Activated T-helper 2 cell treated with anti-CD3 and anti-CD28 coated beads, Interferon-gamma antibody, Interleukin-2, Interleukin-4, amounts not matched to agents 10 μg/mL and 5 μg/mL and 100 μg/mL, durations not matched to agents 14 hours and 24 hours and 36 hours (primary cell): ENCODE measurements around the gene AGAP1. TPM values are rescaled to one million over a fixed set of nuclear protein-coding genes. Genes with fewer than 3 reads are reported as not detected.

Experiments used
- DNase-seq: peaks from one replicate; pipeline ENCODE4 v3.0.0; 2021; ENCODE audit warnings: low spot score
- H3K27ac Mint-ChIP-seq: one replicate; pipeline ENCODE4 v1.8.0; 2021; ENCODE audit warnings: mixed read lengths
- H3K27me3 Mint-ChIP-seq: one replicate; pipeline ENCODE4 v1.8.0; 2021; ENCODE audit warnings: low read depth, mixed read lengths
- H3K36me3 Mint-ChIP-seq: one replicate; pipeline ENCODE4 v1.8.0; 2021; ENCODE audit warnings: low read depth, mixed read lengths
- H3K4me1 Mint-ChIP-seq: one replicate; pipeline ENCODE4 v1.8.0; 2021; ENCODE audit warnings: low read depth, mixed read lengths
- H3K4me3 Mint-ChIP-seq: one replicate; pipeline ENCODE4 v1.8.0; 2021; ENCODE audit warnings: low read depth, mild to moderate bottlenecking, moderate library complexity, mixed read lengths
- H3K9me3 Mint-ChIP-seq: one replicate; pipeline ENCODE4 v1.8.0; 2021; ENCODE audit warnings: mixed read lengths
- intact Hi-C: fragments of 100-400 bp; cut with micrococcal nuclease; formaldehyde crosslinking; loops from one replicate; pipeline ENCODE4 v1.15.1; 2023
- total RNA-seq: library from RNA; stranded (reverse); gene quantifications from 2 replicates; pipeline ENCODE4 v1.2.3, GENCODE V29; 2022

AGAP1 gene
- total RNA-seq, 1 donor from 2014 or later = 1.8 TPM

DNA sequence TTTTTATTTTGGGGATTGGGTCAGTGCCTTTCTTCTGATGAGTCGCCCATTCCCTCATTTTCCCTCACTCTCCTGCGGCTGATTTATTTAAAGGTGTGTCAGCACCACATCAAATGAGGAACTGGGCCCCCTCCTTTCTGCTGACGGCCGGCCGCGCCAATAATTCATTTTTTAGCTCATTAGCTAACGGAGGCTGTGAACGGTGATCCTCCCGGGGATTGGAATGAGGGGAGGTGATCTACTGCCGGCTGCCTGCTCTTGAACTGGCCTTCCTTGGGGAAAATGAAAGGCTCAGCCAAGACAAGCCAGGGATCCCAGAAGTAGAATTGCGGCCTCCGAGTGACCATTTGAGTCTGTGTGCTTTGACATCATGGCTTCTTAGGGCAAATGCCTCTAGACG lies 620.1 kb downstream of the AGAP1 start:
- no peak overlapping the region for H3K27ac Mint-ChIP-seq
- intact Hi-C loops = no loop called here
- H3K9me3 Mint-ChIP-seq = no peaks in the 10 kb centered on the region
- no peaks in the 10 kb centered on the region for H3K36me3 Mint-ChIP-seq
- peaks cover 19% of the 10 kb centered on the region for H3K27me3 Mint-ChIP-seq
- no peaks in the 10 kb centered on the region for H3K4me1 Mint-ChIP-seq
- H3K4me3 Mint-ChIP-seq = no peak overlapping the region
- DNase-seq = no peak

DNA sequence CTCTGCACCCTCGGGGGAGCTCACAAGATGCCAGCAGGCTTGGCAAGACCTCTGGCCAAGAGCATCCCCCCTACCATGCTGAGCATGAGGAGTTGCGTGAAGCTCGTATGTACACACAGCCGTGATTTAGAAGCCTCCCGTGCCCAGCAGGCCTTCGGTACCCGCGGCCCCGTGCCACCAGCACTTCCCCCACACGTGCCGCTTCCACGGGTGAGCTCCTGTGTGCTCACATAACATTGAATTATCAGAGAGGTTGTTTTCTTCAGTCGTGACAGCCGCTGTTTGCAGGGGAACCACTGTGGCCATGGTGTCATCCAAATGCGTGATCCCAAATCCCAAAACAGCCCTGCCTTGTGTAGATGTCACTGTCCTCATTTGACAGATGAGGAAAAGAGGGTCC lies 621.1 kb downstream of the AGAP1 start:
- DNase-seq = no peak
- Mint-ChIP-seq H3K4me3 (no peak overlapping the region), H3K27me3 (peaks cover 20% of the 10 kb centered on the region), H3K9me3 (no peaks in the 10 kb centered on the region), H3K36me3 (no peaks in the 10 kb centered on the region), H3K27ac (no peak overlapping the region), H3K4me1 (no peaks in the 10 kb centered on the region)
- intact Hi-C loops = no loop called here

DNA sequence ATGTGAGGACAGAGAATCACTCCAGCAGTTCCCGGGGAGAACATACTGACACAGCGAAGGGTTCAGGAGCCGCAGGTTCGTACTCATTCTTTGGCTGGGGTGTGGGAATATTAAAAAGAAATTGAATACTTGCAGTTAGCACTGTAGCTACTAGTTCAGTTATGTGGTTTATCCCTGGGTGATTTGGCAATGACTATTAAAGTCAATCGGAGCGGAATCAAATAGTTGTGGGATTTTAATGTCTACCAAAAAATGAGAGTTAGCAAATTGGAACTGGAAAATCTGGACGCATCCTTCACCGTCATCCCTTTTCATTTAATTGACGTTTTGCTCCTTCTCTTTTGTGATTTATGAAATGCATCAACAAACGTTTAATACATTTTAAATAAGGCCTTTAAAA lies 623.6 kb downstream of the AGAP1 start:
- intact Hi-C loops = no loop called here
- DNase-seq = no peak
- H3K27me3 Mint-ChIP-seq = peaks cover 20% of the 10 kb centered on the region
- no peak overlapping the region for H3K27ac Mint-ChIP-seq
- no peaks in the 10 kb centered on the region for H3K36me3 Mint-ChIP-seq
- no peaks in the 10 kb centered on the region for H3K9me3 Mint-ChIP-seq
- no peak overlapping the region for H3K4me3 Mint-ChIP-seq
- no peaks in the 10 kb centered on the region for H3K4me1 Mint-ChIP-seq

DNA sequence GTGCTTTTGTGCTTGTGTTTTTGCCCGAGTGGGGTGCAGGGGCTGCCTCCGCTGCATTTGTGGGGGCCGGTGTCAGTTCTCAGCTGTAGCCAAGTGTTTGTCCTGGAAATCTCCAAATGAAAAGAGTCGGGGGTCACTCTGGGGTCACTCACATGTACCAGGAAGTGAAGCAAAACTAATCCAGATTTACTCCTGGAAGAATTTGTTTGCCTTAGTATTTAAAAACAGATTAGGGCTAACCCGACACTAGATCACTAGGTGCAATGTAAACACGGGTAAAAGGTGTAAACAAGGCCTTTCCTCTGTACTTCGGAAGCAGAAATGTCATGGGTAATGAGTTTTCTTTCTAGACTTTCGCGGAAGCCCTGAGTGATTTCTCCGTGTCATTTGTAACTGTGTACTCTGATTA lies 624.0 kb downstream of the AGAP1 start:
- Mint-ChIP-seq H3K9me3 (no peaks in the 10 kb centered on the region), H3K27ac (no peak overlapping the region), H3K4me1 (no peaks in the 10 kb centered on the region), H3K36me3 (no peaks in the 10 kb centered on the region), H3K4me3 (no peak overlapping the region), H3K27me3 (peaks cover 20% of the 10 kb centered on the region)
- DNase-seq = no peak
- intact Hi-C loops = no loop called here

DNA sequence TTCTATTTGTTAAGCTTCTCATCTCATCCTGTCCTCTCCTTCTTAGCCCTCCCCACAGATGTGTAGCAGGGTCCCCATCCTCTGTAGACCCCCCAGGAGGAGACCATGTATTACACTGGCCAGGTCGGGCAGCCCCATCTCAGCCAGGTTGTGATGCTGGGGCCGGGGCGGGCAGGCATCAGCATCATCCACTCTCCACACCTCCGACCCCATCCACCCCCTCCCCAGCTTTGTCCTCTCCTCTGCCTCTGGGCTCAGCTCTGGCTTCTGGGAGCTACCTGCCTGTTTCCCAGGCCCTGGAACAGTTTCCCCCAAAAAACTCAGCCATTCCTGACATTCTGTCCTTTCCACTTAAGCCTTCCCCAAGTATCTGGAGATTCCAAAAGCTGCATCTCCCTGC lies 625.2 kb downstream of the AGAP1 start:
- Mint-ChIP-seq H3K27ac (no peak overlapping the region), H3K4me1 (no peaks in the 10 kb centered on the region), H3K9me3 (no peaks in the 10 kb centered on the region), H3K4me3 (no peak overlapping the region), H3K27me3 (peaks cover 20% of the 10 kb centered on the region), H3K36me3 (no peaks in the 10 kb centered on the region)
- intact Hi-C loops = no loop called here
- no peak for DNase-seq

DNA sequence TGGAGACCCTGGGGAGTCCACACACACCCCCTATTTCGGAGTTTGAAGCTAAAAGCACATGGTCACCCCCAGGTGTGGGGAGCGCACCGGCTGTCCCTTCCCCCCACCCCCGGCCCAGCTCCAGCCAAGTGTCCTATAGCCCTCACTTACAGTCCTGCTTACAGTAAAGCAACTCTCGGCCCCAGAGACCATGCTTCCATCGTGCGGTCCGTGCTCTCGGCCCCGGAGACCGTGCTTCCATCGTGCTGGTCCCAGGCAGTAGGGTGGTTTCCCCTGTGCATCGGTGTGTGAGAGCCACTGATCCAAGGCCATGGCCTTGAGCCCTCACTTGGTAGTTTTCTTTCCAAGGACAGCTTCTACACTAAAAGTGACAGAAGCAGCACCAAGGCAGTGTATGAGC lies 625.6 kb downstream of the AGAP1 start:
- DNase-seq = no peak
- no peak overlapping the region for H3K27ac Mint-ChIP-seq
- intact Hi-C loops = no loop called here
- no peak overlapping the region for H3K4me3 Mint-ChIP-seq
- no peaks in the 10 kb centered on the region for H3K4me1 Mint-ChIP-seq
- no peaks in the 10 kb centered on the region for H3K9me3 Mint-ChIP-seq
- H3K27me3 Mint-ChIP-seq = peaks cover 20% of the 10 kb centered on the region
- H3K36me3 Mint-ChIP-seq = no peaks in the 10 kb centered on the region

DNA sequence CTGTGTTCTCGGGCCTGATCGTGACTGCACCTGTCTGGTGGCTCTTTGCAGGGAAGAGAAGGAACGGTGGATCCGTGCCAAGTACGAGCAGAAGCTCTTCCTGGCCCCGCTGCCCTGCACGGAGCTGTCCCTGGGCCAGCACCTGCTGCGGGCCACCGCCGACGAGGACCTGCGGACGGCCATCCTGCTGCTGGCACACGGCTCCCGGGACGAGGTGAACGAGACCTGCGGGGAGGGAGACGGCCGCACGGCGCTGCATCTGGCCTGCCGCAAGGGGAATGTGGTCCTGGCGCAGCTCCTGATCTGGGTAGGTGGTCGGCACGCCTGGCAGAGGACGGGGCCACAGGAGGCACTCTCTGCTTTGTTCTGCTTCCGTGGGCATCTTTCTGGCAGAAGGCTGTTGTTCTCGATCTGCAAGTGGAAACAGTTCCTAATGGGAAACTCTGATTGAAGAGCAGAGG lies 626.3 kb downstream of the AGAP1 start:
- Mint-ChIP-seq H3K27ac (no peak overlapping the region), H3K4me3 (no peak overlapping the region), H3K36me3 (no peaks in the 10 kb centered on the region), H3K9me3 (no peaks in the 10 kb centered on the region), H3K4me1 (no peaks in the 10 kb centered on the region), H3K27me3 (peaks cover 20% of the 10 kb centered on the region)
- intact Hi-C loops = no loop called here
- no peak for DNase-seq

DNA sequence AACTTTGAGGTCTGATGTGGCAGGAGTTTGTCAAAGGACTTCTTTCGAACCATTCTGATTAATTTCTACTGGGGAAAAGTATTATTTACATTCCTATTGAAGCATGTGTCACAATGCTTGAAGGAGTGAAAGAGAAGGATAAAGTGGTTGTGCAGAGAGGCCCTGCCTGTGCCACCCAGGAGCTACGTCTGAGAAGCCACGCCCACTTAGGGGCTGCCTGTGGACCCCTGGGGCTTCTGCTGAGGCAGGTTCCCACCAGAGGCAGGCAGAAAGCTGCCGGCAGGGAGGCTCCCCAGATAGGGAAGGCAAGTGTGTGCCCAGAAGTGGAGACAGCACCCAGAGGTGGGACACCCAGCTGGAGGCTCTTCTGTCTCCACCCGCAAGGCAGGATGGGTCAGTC lies 627.0 kb downstream of the AGAP1 start:
- Mint-ChIP-seq H3K9me3 (no peaks in the 10 kb centered on the region), H3K27me3 (peaks cover 20% of the 10 kb centered on the region), H3K36me3 (no peaks in the 10 kb centered on the region), H3K27ac (no peak overlapping the region), H3K4me3 (no peak overlapping the region), H3K4me1 (no peaks in the 10 kb centered on the region)
- DNase-seq = no peak
- intact Hi-C loops = no loop called here

DNA sequence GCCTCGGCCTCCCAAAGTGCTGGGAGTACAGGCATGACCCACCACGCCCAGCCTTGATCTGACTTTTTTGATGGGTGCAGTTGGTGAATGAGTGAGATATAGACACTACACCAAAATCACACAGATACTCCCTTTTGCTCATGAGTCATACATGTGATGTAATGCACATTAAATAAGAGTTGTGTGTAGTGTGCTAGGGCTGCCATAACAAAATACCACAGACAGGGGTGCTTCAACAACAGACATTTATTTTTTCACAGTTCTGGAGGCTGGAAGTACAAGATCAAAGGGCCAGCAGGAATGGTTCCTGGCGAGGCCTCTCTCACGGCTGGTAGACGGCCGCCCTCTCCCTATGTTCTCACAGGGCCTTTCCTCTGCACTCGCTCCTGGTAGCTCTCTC lies 627.7 kb downstream of the AGAP1 start:
- peaks cover 20% of the 10 kb centered on the region for H3K27me3 Mint-ChIP-seq
- no peaks in the 10 kb centered on the region for H3K9me3 Mint-ChIP-seq
- no peaks in the 10 kb centered on the region for H3K36me3 Mint-ChIP-seq
- no peak for DNase-seq
- no peaks in the 10 kb centered on the region for H3K4me1 Mint-ChIP-seq
- intact Hi-C loops = no loop called here
- no peak overlapping the region for H3K27ac Mint-ChIP-seq
- no peak overlapping the region for H3K4me3 Mint-ChIP-seq

DNA sequence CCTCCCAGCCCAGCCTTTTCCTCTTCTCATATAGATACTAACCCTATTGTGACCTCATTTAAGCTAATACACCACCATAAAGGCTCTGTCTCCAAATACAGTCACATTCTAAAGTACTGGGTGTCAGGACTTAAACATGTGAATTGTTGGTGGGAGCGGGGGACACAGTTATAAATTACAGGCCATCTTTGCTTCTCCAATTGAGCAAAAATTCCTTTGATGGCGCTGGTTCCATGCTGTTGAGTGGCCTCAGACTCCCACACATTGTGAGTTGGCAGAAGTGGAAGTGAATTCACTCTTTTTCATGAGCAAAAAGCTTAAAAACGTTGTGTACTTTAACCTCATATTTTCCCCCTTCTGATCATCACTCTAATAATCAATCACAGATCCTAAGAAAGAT lies 628.4 kb downstream of the AGAP1 start:
- no peaks in the 10 kb centered on the region for H3K9me3 Mint-ChIP-seq
- H3K27ac Mint-ChIP-seq = no peak overlapping the region
- DNase-seq = no peak
- no peaks in the 10 kb centered on the region for H3K4me1 Mint-ChIP-seq
- intact Hi-C loops = no loop called here
- peaks cover 15% of the 10 kb centered on the region for H3K27me3 Mint-ChIP-seq
- H3K36me3 Mint-ChIP-seq = no peaks in the 10 kb centered on the region
- no peak overlapping the region for H3K4me3 Mint-ChIP-seq

DNA sequence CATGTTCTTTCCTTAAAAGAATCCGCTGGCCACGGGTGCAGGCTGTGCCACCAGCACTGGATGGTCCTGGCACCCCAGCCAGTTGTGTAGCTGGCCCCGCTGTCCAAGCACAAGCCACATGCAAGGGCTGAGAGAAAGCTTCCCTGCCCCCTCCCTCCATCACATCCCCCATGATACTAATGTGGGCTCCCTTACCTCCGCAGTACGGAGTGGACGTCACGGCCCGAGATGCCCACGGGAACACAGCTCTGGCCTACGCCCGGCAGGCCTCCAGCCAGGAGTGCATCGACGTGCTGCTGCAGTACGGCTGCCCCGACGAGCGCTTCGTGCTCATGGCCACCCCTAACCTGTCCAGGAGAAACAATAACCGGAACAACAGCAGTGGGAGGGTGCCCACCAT lies 629.9 kb downstream of the AGAP1 start:
- Mint-ChIP-seq H3K27me3 (peaks cover 5% of the 10 kb centered on the region), H3K36me3 (no peaks in the 10 kb centered on the region), H3K4me3 (no peak overlapping the region), H3K27ac (no peak overlapping the region), H3K9me3 (no peaks in the 10 kb centered on the region), H3K4me1 (no peaks in the 10 kb centered on the region)
- intact Hi-C loops = no loop called here
- DNase-seq = no peak

DNA sequence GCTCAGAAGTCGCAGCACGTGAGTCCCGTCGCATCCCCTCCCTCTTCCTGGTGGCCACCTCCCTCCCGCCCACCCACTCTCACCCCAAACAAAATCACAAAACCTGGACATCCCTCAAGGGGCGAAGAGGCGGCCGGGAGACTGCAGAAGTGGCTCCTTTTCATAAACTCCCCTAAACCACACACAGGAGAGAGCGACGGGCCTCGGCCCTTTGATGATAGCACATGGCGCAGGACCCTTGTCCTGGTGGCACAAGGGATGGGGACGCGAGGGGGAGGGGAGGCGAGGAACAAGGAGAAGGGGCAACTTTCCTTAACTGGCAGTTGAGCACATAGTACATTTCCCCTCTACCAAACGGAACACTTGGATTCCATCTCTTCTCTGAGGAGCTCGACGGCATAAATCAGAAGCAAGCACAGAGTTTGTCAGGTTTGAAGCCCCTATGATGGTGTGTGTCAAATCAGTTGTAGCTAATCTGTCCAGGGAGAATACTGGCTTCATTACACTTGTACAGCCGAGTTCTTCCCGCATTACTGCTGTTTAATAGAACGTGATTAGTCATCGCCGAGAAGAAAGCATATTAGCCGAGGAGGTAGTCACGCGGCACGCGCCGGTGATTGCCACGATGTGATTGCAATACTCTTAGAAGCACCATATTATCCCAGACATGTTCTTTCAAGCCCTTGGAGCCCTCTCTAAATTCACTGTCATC lies 630.5 kb downstream of the AGAP1 start:
- intact Hi-C loops = no loop called here
- no peaks in the 10 kb centered on the region for H3K36me3 Mint-ChIP-seq
- H3K4me1 Mint-ChIP-seq = no peaks in the 10 kb centered on the region
- no peak overlapping the region for H3K27ac Mint-ChIP-seq
- no peak overlapping the region for H3K4me3 Mint-ChIP-seq
- no peak for DNase-seq
- H3K27me3 Mint-ChIP-seq = no peaks in the 10 kb centered on the region
- H3K9me3 Mint-ChIP-seq = no peaks in the 10 kb centered on the region

DNA sequence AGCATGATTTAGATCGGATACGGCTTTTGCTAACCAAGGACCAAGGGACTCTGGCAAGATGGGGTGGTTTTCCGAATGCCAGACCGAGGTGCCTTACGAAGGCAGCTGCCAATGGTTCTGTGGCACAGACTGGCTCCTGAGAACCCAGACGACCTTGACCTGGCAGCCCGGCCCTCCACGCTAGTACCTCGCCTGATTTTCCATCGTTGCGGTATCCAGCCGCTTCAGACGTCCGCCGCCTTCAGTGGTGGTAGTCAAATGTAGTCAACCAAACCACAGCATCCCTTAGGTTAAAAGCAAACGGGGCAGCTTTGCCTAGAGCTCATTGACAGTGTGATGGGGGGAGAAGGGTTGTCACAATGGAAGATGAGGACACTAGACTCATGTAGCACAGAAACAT lies 631.7 kb downstream of the AGAP1 start:
- Mint-ChIP-seq H3K9me3 (no peaks in the 10 kb centered on the region), H3K27me3 (no peaks in the 10 kb centered on the region), H3K27ac (no peak overlapping the region), H3K4me3 (no peak overlapping the region), H3K4me1 (no peaks in the 10 kb centered on the region), H3K36me3 (no peaks in the 10 kb centered on the region)
- intact Hi-C loops = no loop called here
- DNase-seq = no peak

DNA sequence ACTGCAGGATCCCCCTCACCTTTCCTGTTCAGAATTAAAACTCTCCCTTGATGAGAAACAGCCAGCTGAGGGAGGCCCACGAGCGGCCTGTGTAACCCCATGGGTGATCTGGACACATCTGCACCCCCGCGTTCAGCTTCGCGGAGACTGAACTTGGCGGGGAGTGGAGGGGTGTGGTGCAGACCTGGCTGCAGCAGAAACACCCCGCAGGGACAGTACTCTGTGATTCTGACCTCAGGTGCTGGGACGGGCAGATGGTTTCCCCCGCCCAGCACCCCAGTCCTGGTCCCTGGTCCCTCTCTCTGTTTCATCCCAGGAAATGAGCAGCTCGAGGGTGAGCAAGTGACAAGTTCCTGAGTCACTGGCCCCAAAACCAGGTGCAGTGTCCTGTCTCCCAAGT lies 633.2 kb downstream of the AGAP1 start:
- Mint-ChIP-seq H3K36me3 (no peaks in the 10 kb centered on the region), H3K4me1 (no peaks in the 10 kb centered on the region), H3K27ac (no peak overlapping the region), H3K27me3 (no peaks in the 10 kb centered on the region), H3K9me3 (no peaks in the 10 kb centered on the region), H3K4me3 (no peak overlapping the region)
- intact Hi-C loops = no loop called here
- DNase-seq = no peak
